Umbilical cord (tissue), 2 donors: ENCODE measurements around the gene CTNND2. TPM values are rescaled to one million over a fixed set of nuclear protein-coding genes. Genes with fewer than 3 reads are reported as not detected.

ENCODE experiments used
- DNase-seq: peaks from one replicate; pipeline ENCODE4 v3.0.0-alpha.2; 2015; ENCODE audit warnings: low spot score
- total RNA-seq: library from RNA; depleted of rRNA; stranded (reverse); fragments of >200 nt; gene quantifications from one replicate; pipeline ENCODE4 v1.2.3, GENCODE V29; 2014; ENCODE audit warnings: low replicate concordance; ENCODE audit not compliant: insufficient read depth

Gene CTNND2
- total RNA-seq, 1 donor from 2014 or later = 8.7 TPM

GRCh38 chr5:11387382-11387781 lies 516.9 kb downstream of the CTNND2 start:
- DNase-seq = no peak

GRCh38 chr5:11386398-11386797 lies 517.8 kb downstream of the CTNND2 start:
- DNase-seq = no peak

GRCh38 chr5:11385901-11386293 lies 518.3 kb downstream of the CTNND2 start:
- DNase-seq = no peak

GRCh38 chr5:11385251-11385900 lies 518.9 kb downstream of the CTNND2 start:
- DNase-seq = no peak

- DNase-seq = no peak
Observed at GRCh38 chr5:11384441-11385250, 519.6 kb downstream of the CTNND2 start.

GRCh38 chr5:11383506-11384095 lies 520.6 kb downstream of the CTNND2 start:
- no peak for DNase-seq

GRCh38 chr5:11378461-11378860 lies 525.8 kb downstream of the CTNND2 start:
- DNase-seq = no peak

GRCh38 chr5:11377896-11378295 lies 526.4 kb downstream of the CTNND2 start:
- DNase-seq = no peak

- no peak for DNase-seq
Observed at GRCh38 chr5:11372191-11372590, 532.1 kb downstream of the CTNND2 start.

GRCh38 chr5:11371021-11371420 lies 533.2 kb downstream of the CTNND2 start:
- DNase-seq = no peak

- no peak for DNase-seq
Observed at GRCh38 chr5:11364531-11364930, 539.7 kb downstream of the CTNND2 start.

- DNase-seq = no peak
Observed at GRCh38 chr5:11363631-11364178, 540.5 kb downstream of the CTNND2 start.

- DNase-seq = no peak
Observed at GRCh38 chr5:11361768-11362167, 542.5 kb downstream of the CTNND2 start.

- no peak for DNase-seq
Observed at GRCh38 chr5:11357928-11358327, 546.3 kb downstream of the CTNND2 start.

GRCh38 chr5:11355491-11355890 lies 548.8 kb downstream of the CTNND2 start:
- DNase-seq = no peak

- no peak for DNase-seq
Observed at GRCh38 chr5:11346336-11346735, 557.9 kb downstream of the CTNND2 start.

- DNase-seq = no peak
Observed at GRCh38 chr5:11335881-11336760, 568.1 kb downstream of the CTNND2 start.

GRCh38 chr5:11334404-11334803 lies 569.8 kb downstream of the CTNND2 start:
- no peak for DNase-seq

- DNase-seq = peak; percentile 63
Observed at GRCh38 chr5:11329679-11330078, 574.6 kb downstream of the CTNND2 start.

GRCh38 chr5:11324521-11325289 lies 579.5 kb downstream of the CTNND2 start:
- DNase-seq = peak; percentile 85

- DNase-seq = no peak
Observed at GRCh38 chr5:11323761-11324160, 580.5 kb downstream of the CTNND2 start.
